ENCODE data around the gene PDE6C.

Gene PDE6C

GRCh38 chr10:93707623-93708022 lies 95.3 kb downstream of the PDE6C start:
- no peak for DNase-seq

- no peak for DNase-seq
Measured at GRCh38 chr10:93710333-93710909, 98.1 kb downstream of the PDE6C start.

DNA sequence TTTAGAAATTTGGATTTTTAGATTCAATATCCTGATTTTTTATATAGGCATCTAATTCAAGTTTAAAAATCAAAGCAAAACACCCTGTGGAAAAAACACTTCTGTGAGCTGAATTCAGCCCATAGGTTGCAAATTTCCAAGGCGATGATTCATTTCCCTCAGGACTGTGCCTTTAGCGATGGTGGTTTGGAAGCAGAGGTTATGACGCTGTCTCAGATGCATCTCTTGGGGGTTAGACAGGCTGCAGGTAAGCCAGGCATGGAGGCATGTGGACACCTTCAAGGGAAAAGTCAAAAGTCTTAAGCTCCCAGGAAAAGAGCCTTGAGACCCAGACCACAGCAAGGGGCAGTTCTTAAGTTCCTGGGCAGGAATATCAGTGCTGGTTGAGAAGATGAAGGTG lies 99.6 kb downstream of the PDE6C start:
- DNase-seq: no peak

DNA sequence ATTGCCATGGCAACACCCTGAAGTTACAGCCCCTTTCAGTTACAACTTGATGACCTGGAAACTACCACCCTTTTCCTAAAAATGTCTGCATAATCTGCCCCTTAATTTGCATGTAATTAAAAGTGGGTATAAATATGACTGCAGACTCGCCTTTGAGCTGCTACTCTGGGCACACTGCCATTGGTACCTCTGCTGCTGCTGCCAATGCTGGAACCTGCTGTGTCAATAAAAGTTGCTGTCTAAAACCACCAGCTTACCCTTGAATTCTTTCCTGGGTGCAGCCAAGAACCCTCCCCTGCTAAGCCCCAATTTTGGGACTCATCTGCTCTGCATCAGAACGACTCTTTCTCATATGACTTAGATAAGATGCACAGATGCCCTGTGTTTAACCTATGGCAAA lies 100.3 kb downstream of the PDE6C start:
- no peak for DNase-seq

GRCh38 chr10:93715345-93715744 lies 103.0 kb downstream of the PDE6C start:
- DNase-seq: no peak

Measured in central memory CD4-positive, alpha-beta T cell (primary cell).